Epithelial cell of esophagus (primary cell): ENCODE results near the gene SPOCK3.

Source experiments
- DNase-seq: peaks from one replicate; pipeline ENCODE4 v3.0.0; 2010; ENCODE audit warnings: low read depth
- H3K4me3 ChIP-seq: 2 replicates; pipeline ENCODE4 v1.5.1; 2011; ENCODE audit warnings: mild to moderate bottlenecking, low read length, control low read depth
- CTCF ChIP-seq: IDR thresholded peaks from 2 replicates; pipeline ENCODE4 v1.5.1; 2011; ENCODE audit warnings: low read depth, mild to moderate bottlenecking, low read length, control low read depth, inconsistent platforms; ENCODE audit not compliant: insufficient read depth; ENCODE audit errors: missing control alignments

The SPOCK3 gene

GRCh38 chr4:166827629-166828028, 406.7 kb downstream of the SPOCK3 start:
- no peak for TF ChIP-seq CTCF
- H3K4me3 ChIP-seq, result no peak overlapping the region
- no peak for DNase-seq

GRCh38 chr4:166827167-166827566, 407.1 kb downstream of the SPOCK3 start:
- TF ChIP-seq CTCF, result no peak
- DNase-seq, result no peak
- no peak overlapping the region for H3K4me3 ChIP-seq

GRCh38 chr4:166823848-166824247, 410.4 kb downstream of the SPOCK3 start:
- no peak for DNase-seq
- H3K4me3 ChIP-seq, result no peak overlapping the region
- no peak for TF ChIP-seq CTCF

- no peak overlapping the region for H3K4me3 ChIP-seq
- TF ChIP-seq CTCF, result no peak
- peak; percentile 5 for DNase-seq
Observed at GRCh38 chr4:166823126-166823525, 411.2 kb downstream of the SPOCK3 start.

- no peak for DNase-seq
- TF ChIP-seq CTCF, result no peak
- H3K4me3 ChIP-seq, result no peak overlapping the region
Observed at GRCh38 chr4:166822386-166822785, 411.9 kb downstream of the SPOCK3 start.

GRCh38 chr4:166816890-166817289, 417.4 kb downstream of the SPOCK3 start:
- peak; percentile 60 for DNase-seq
- no peak for TF ChIP-seq CTCF
- H3K4me3 ChIP-seq, result no peak overlapping the region

- no peak for DNase-seq
- no peak for TF ChIP-seq CTCF
- H3K4me3 ChIP-seq, result no peak overlapping the region
Observed at GRCh38 chr4:166808380-166808779, 425.9 kb downstream of the SPOCK3 start.
